ENCODE results near the gene PTPRD.

Gene PTPRD

DNA sequence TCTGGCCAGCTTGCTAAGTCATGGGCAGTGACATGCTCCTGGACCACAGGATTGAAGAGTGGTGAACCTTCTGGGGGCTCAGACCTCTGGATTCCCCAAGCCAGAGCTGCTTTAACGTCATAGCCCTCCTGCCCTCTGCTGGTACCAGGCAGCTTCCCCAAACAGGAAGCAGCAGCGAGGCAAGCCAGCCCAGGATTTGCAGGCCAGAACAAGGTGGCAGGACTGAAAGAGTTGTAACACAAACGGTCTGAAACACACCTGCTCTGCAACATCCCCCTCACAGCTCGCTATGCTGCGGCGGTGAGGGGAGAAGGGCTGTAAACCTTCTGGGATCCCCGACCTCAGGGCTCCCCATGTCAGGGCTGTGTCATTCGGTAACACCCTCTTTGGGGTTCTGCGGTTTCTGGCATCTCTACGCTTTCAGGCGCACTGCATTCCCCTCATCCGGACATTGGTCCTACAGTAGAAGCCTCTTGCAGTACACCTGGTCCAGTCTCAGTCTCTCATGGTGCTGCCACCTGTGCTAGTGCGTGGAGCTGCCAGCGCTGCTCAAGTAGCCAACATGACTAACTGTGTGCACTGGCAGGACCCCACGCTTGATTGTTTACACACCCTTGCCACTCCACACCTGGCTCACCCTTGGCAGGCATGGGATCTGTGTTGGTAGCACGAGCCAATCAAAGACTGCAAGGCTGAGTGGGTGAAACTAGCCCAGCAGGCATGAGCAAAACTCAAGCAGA lies 893.3 kb downstream of the PTPRD start:
- CTCF ChIA-PET = no interaction called here
- TF ChIP-seq, protein P1, sequence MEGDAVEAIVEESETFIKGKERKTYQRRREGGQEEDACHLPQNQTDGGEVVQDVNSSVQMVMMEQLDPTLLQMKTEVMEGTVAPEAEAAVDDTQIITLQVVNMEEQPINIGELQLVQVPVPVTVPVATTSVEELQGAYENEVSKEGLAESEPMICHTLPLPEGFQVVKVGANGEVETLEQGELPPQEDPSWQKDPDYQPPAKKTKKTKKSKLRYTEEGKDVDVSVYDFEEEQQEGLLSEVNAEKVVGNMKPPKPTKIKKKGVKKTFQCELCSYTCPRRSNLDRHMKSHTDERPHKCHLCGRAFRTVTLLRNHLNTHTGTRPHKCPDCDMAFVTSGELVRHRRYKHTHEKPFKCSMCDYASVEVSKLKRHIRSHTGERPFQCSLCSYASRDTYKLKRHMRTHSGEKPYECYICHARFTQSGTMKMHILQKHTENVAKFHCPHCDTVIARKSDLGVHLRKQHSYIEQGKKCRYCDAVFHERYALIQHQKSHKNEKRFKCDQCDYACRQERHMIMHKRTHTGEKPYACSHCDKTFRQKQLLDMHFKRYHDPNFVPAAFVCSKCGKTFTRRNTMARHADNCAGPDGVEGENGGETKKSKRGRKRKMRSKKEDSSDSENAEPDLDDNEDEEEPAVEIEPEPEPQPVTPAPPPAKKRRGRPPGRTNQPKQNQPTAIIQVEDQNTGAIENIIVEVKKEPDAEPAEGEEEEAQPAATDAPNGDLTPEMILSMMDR (tag by site-specific recombination; IDR thresholded peaks at IDR 0.05) = no peak
- TF ChIP-seq ZNF146 (tag by site-specific recombination; IDR thresholded peaks at IDR 0.05) (no peak), ZNF792 (tag by site-specific recombination; IDR thresholded peaks at IDR 0.05) (no peak), SP2 (tag by site-specific recombination; IDR thresholded peaks at IDR 0.05) (no peak), ZNF266 (tag by site-specific recombination; IDR thresholded peaks at IDR 0.05; ENCODE audit: low read depth) (no peak), ZBTB17 (tag by site-specific recombination; IDR thresholded peaks at IDR 0.05) (no peak), ZNF426 (tag by site-specific recombination; IDR thresholded peaks at IDR 0.05) (no peak), SALL2 (tag by site-specific recombination; IDR thresholded peaks at IDR 0.05; ENCODE audit: borderline replicate concordance) (no peak), ZNF561 (tag by site-specific recombination; IDR thresholded peaks at IDR 0.05; ENCODE audit: borderline replicate concordance) (no peak), GLI2 (tag by site-specific recombination; IDR thresholded peaks at IDR 0.05; ENCODE audit: borderline replicate concordance, low read depth) (no peak), ZNF184 (tag by site-specific recombination; IDR thresholded peaks at IDR 0.05) (no peak), ZNF223 (tag by site-specific recombination; IDR thresholded peaks at IDR 0.05) (no peak), ZNF37A (tag by site-specific recombination; IDR thresholded peaks at IDR 0.05) (no peak)
- TF ChIP-seq, protein P2, sequence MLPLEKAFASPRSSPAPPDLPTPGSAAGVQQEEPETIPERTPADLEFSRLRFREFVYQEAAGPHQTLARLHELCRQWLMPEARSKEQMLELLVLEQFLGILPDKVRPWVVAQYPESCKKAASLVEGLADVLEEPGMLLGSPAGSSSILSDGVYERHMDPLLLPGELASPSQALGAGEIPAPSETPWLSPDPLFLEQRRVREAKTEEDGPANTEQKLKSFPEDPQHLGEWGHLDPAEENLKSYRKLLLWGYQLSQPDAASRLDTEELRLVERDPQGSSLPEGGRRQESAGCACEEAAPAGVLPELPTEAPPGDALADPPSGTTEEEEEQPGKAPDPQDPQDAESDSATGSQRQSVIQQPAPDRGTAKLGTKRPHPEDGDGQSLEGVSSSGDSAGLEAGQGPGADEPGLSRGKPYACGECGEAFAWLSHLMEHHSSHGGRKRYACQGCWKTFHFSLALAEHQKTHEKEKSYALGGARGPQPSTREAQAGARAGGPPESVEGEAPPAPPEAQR (tag by site-specific recombination; IDR thresholded peaks at IDR 0.05) = no peak
- TF ChIP-seq, protein P3, sequence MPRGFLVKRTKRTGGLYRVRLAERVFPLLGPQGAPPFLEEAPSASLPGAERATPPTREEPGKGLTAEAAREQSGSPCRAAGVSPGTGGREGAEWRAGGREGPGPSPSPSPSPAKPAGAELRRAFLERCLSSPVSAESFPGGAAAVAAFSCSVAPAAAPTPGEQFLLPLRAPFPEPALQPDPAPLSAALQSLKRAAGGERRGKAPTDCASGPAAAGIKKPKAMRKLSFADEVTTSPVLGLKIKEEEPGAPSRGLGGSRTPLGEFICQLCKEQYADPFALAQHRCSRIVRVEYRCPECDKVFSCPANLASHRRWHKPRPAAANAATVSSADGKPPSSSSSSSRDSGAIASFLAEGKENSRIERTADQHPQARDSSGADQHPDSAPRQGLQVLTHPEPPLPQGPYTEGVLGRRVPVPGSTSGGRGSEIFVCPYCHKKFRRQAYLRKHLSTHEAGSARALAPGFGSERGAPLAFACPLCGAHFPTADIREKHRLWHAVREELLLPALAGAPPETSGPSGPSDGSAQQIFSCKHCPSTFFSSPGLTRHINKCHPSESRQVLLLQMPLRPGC (tag by site-specific recombination; IDR thresholded peaks at IDR 0.05) = no peak
- TF ChIP-seq, protein P4, sequence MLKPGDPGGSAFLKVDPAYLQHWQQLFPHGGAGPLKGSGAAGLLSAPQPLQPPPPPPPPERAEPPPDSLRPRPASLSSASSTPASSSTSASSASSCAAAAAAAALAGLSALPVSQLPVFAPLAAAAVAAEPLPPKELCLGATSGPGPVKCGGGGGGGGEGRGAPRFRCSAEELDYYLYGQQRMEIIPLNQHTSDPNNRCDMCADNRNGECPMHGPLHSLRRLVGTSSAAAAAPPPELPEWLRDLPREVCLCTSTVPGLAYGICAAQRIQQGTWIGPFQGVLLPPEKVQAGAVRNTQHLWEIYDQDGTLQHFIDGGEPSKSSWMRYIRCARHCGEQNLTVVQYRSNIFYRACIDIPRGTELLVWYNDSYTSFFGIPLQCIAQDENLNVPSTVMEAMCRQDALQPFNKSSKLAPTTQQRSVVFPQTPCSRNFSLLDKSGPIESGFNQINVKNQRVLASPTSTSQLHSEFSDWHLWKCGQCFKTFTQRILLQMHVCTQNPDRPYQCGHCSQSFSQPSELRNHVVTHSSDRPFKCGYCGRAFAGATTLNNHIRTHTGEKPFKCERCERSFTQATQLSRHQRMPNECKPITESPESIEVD (tag by site-specific recombination; IDR thresholded peaks at IDR 0.05) = no peak
- POLR2A ChIA-PET = no interaction called here
- no peak overlapping the region for H3K4me3 ChIP-seq (ENCODE audit: low read depth, low read length)
- H3K4me1 ChIP-seq (ENCODE audit: control insufficient read depth, insufficient read depth, low read length) = no peaks in the 10 kb centered on the region
- H3K27ac ChIP-seq (ENCODE audit: extremely low read depth, low read depth, low read length) = no peak overlapping the region
- no peaks in the 10 kb centered on the region for H3K36me3 ChIP-seq (ENCODE audit: control insufficient read depth in 2 of 2, insufficient read depth in 1 of 2, low read length in 2 of 2)
- no peaks in the 10 kb centered on the region for H3K9me3 ChIP-seq (ENCODE audit: control insufficient read depth, insufficient read depth, low read depth, low read length)

DNA sequence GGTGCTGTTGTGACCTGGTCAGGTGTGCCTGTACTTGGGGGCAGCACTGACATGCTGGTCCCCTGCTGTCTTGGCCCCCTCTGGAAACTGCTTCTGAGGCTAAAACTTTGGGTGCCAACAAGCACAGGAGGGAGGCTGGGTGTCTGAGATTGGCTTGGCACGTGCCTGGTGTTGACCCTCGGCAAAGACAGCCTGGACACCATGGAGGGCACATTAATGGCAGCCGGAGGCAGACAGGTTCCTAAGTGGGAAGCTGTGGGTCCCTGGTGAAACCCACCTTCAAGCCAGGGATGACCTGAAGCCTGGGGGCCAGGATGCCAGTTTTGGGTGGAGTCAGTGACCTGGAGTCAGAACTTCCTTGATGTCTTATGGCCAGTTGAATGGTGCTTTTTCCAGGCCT lies 894.1 kb downstream of the PTPRD start:
- Histone ChIP-seq H3K36me3 (ENCODE audit: control insufficient read depth in 2 of 2, insufficient read depth in 1 of 2, low read length in 2 of 2) (no peaks in the 10 kb centered on the region), H3K4me3 (ENCODE audit: low read depth, low read length) (no peak overlapping the region), H3K4me1 (ENCODE audit: control insufficient read depth, insufficient read depth, low read length) (no peaks in the 10 kb centered on the region), H3K9me3 (ENCODE audit: control insufficient read depth, insufficient read depth, low read depth, low read length) (no peaks in the 10 kb centered on the region), H3K27ac (ENCODE audit: extremely low read depth, low read depth, low read length) (no peak overlapping the region)
- TF ChIP-seq ZNF677 (tag by site-specific recombination; IDR thresholded peaks at IDR 0.05) (no peak), ZNF837 (tag by site-specific recombination; IDR thresholded peaks at IDR 0.05) (no peak), ZNF10 (tag by site-specific recombination; IDR thresholded peaks at IDR 0.05) (no peak), ZNF701 (tag by site-specific recombination; IDR thresholded peaks at IDR 0.05) (no peak), ZNF214 (tag by site-specific recombination; IDR thresholded peaks at IDR 0.05; ENCODE audit: borderline replicate concordance) (no peak), WT1 (tag by site-specific recombination; IDR thresholded peaks at IDR 0.05) (no peak), ZNF19 (tag by site-specific recombination; IDR thresholded peaks at IDR 0.05; ENCODE audit: low read depth) (no peak), FEZF1 (tag by site-specific recombination; IDR thresholded peaks at IDR 0.05) (no peak), GLI4 (tag by site-specific recombination; IDR thresholded peaks at IDR 0.05) (no peak)
- POLR2A ChIA-PET = no interaction called here
- CTCF ChIA-PET = no interaction called here
